Measurements from ENCODE around the gene CST4. TPM values are rescaled to one million over a fixed set of nuclear protein-coding genes. Genes with fewer than 3 reads are reported as not detected.

The CST4 gene
- total and polyA plus RNA-seq, 10 of the 15 experiments (the other 5 are each of a cell fraction or from before 2014, with no cell fraction given): not detected

GRCh38 chr20:23649830-23650417 lies 38.9 kb downstream of the CST4 start:
- no peaks in the 10 kb centered on the region for H3K79me2 ChIP-seq (ENCODE audit: control insufficient read depth, insufficient read depth, low read length)
- BruUV-seq (replicated peaks): no TSS peak
- no peaks in the 10 kb centered on the region for H4K20me1 ChIP-seq (ENCODE audit: control insufficient read depth, insufficient read depth)
- TF ChIP-seq BCL3 (IDR thresholded peaks at IDR 0.05; ENCODE audit: borderline replicate concordance, insufficient read depth, low read depth, low read length, poor library complexity, severe bottlenecking) (no peak), BMI1 (IDR thresholded peaks at IDR 0.05; ENCODE audit: borderline replicate concordance) (no peak), IKZF2 (IDR thresholded peaks at IDR 0.05) (no peak), SUZ12 (IDR thresholded peaks at IDR 0.05; ENCODE audit: unreplicated experiment) (no peak), RCOR1 (conservative IDR thresholded peaks at IDR 0.05; ENCODE audit: low read depth, low read length) (no peak), POLR2AphosphoS5 (IDR thresholded peaks at IDR 0.05; ENCODE audit: low read length) (no peak), BCLAF1 (IDR thresholded peaks at IDR 0.05) (no peak), RBBP5 (conservative IDR thresholded peaks at IDR 0.05) (no peak), E2F8 (IDR thresholded peaks at IDR 0.05; ENCODE audit: low read depth, partially characterized antibody) (no peak), STAT1 (conservative IDR thresholded peaks at IDR 0.05) (no peak), TCF3 (IDR thresholded peaks at IDR 0.05; ENCODE audit: borderline replicate concordance, insufficient read depth, low read depth, low read length) (no peak)
- ChIA-PET RAD21 (ENCODE audit: unreplicated experiment) (no interaction called here), POLR2A (no interaction called here), SMC1A (ENCODE audit: uncharacterized antibody, unreplicated experiment) (no interaction called here), CTCF (interaction anchor here (1.1 kb wide), 1 partner anchor 287 kb away, joined by 3 read pairs; no protein-coding TSS in a partner anchor)
- no peaks in the 10 kb centered on the region; the same call in 1 of the 3 replicates for H3K9me3 ChIP-seq (replicated peaks; ENCODE audit: control insufficient read depth, insufficient read depth, low read length)
- no peak overlapping the region for H3K4me2 ChIP-seq (ENCODE audit: control insufficient read depth, insufficient read depth)
- 0% methylated on average over 1 of the region's 1 CpG for WGBS (ENCODE audit: insufficient coverage, insufficient replicate concordance, low lambda C conversion rate, missing lambda C conversion rate)
- ATAC-seq: no peak
- no peak for FAIRE-seq
- no peak for DNase-seq (ENCODE audit: low read depth, low spot score)
- no peak overlapping the region for H3K4me3 ChIP-seq
- no peaks in the 10 kb centered on the region for H3K27me3 ChIP-seq (replicated peaks in 1 of 2; ENCODE audit: control insufficient read depth in 2 of 2, insufficient read depth in 2 of 2, low read length in 1 of 2)
- in situ Hi-C loops (cut with MboI): no loop called here
- intact Hi-C loops (cut with micrococcal nuclease; ENCODE audit: unreplicated experiment): no loop called here
- no peak overlapping the region for H3K27ac ChIP-seq (ENCODE audit: control insufficient read depth, insufficient read depth)
- H3K4me1 ChIP-seq (ENCODE audit: control insufficient read depth, insufficient read depth, low read length): peaks cover 11% of the 10 kb centered on the region
- no peak overlapping the region for H3K9ac ChIP-seq (ENCODE audit: control insufficient read depth, insufficient read depth, low read length)
- no peak overlapping the region for H2AFZ ChIP-seq (ENCODE audit: control insufficient read depth, low read depth, low read length)
- H3K36me3 ChIP-seq (ENCODE audit: control insufficient read depth in 2 of 2, insufficient read depth in 2 of 2, low read length in 1 of 2): no peaks in the 10 kb centered on the region

Measured in GM12878 (cell line).